ENCODE data around the gene TMEM108. TPM values are rescaled to one million over a fixed set of nuclear protein-coding genes. Genes with fewer than 3 reads are reported as not detected.

The TMEM108 gene
- total RNA-seq, 4 donors from 2014 or later = 0.21 to 1.5 TPM; not detected in 2

DNA sequence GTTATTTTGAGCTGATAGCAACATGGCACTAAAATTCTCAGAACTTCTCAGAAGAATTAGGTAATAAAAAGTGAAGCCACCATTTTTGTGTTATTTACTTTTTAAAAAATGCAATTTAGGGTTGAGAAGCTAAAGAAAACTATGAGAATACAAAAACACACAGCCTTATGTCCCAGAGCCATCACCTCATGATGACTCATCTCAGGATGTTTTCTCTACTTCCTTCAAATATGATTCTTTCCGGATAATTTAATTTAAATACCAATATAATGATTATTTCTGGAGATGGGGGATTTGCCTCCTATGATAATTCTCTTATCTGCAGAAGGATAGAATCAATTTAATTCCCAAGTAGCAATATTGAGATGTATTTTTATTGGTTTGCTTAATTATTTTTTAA is 256.1 kb downstream of the TMEM108 start:
- H3K4me3 ChIP-seq = no peak overlapping the region
- H3K27me3 ChIP-seq = no peaks in the 10 kb centered on the region
- H3K36me3 ChIP-seq = no peaks in the 10 kb centered on the region
- TF ChIP-seq, protein P1, sequence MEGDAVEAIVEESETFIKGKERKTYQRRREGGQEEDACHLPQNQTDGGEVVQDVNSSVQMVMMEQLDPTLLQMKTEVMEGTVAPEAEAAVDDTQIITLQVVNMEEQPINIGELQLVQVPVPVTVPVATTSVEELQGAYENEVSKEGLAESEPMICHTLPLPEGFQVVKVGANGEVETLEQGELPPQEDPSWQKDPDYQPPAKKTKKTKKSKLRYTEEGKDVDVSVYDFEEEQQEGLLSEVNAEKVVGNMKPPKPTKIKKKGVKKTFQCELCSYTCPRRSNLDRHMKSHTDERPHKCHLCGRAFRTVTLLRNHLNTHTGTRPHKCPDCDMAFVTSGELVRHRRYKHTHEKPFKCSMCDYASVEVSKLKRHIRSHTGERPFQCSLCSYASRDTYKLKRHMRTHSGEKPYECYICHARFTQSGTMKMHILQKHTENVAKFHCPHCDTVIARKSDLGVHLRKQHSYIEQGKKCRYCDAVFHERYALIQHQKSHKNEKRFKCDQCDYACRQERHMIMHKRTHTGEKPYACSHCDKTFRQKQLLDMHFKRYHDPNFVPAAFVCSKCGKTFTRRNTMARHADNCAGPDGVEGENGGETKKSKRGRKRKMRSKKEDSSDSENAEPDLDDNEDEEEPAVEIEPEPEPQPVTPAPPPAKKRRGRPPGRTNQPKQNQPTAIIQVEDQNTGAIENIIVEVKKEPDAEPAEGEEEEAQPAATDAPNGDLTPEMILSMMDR (IDR thresholded peaks at IDR 0.05) = no peak
- TF ChIP-seq EP300 (IDR thresholded peaks at IDR 0.05) (no peak), POLR2A (IDR thresholded peaks at IDR 0.05) (no peak)
- 58 to 67% methylated on average over 1 of the region's 1 CpG for WGBS, 2 donors
- no peaks in the 10 kb centered on the region for H3K4me1 ChIP-seq
- H3K27ac ChIP-seq = no peak overlapping the region
- DNase-seq (ENCODE audit: low spot score in 2 of 2) = no peak
- no peaks in the 10 kb centered on the region for H3K9me3 ChIP-seq

DNA sequence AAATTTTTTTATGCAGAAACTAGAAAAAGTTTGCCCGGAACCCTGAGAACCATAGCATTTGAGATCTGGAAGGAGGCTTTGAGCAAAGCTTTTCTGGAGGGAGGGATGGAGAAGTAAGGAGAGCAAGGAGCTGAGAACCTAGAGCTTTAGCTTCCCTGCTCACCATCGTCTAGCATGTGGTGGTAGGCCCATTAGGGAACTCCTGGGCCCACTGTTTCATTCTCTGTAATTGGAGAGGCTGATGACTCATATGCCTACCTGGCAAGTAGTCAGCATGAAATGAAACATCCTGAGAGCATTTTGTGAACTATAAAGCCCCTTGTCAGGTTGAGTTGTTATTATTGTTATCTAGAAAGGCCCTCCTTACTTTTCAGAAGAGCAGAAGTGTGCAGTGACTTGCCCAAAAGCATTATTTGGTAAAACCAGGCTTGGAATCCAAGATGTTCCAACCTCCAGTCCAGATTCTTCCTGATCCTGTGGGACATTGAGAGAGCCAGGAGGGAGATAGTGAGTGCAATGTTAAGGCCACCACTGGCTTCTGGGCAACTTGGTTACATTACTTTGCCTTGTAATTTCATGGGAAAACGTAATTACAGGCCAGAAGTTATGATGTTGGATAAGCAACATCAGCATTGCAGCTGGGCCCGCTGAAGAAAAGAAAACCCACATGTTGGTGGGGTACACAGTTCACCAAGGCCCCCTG is 257.2 kb downstream of the TMEM108 start:
- 58 to 82% methylated on average over 4 of the region's 4 CpGs for WGBS, 2 donors
- Histone ChIP-seq H3K4me3 (no peak overlapping the region), H3K27ac (no peak overlapping the region)

DNA sequence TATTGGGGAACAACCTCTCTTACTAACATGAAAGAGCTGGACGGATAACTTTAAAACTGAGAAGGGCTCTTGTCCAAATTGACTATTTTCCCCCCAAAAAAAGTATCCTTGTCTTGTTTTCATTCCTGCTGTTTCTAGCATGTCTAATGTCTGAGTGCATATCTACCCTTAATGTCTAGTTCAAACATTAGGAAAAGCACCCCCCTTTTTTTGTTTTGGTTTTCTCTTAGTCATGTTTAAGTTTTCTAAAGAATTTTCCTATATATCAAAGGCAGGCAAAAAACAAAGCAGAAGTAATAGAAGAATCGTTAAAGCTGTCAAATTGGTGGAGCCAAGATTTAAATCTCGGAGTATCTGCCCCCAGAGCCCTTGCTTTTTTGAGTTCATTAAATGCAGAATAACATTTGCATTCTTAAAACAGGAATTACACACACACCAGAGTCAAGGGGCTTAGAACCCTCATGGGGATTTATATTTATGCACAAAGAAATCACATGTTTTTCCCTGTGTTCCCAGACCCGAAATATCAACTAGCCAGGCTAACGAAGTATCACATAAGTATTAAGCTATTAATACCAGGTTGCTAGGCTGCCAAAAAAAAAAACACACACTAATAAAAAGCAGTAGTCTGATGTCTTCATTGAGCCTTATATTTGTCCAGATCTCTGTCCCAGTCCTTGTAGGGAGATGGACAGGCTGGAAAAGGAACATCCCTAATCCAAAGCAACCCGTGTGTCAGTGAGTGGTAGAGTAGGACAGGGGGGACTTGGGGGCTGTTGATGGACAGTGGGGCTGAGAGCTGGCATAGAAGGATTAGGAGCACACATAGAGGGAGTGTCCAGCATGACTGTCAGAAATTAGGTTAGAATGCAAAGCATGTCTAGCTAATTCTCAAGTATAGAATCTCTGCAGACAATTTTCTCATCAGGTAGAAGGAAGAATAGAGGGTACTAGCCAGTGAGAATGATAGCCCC is 258.0 kb downstream of the TMEM108 start:
- Histone ChIP-seq H3K27me3 (no peaks in the 10 kb centered on the region), H3K4me1 (no peaks in the 10 kb centered on the region), H3K9me3 (no peaks in the 10 kb centered on the region), H3K27ac (no peak overlapping the region), H3K36me3 (no peaks in the 10 kb centered on the region), H3K4me3 (no peak overlapping the region)
- DNase-seq (ENCODE audit: low spot score in 2 of 2) = no peak
- TF ChIP-seq EP300 (IDR thresholded peaks at IDR 0.05) (no peak), POLR2A (IDR thresholded peaks at IDR 0.05) (no peak)
- TF ChIP-seq, protein P1 (IDR thresholded peaks at IDR 0.05) = no peak
- WGBS, 2 donors = 60 to 68% methylated on average over 6 of the region's 6 CpGs

More for the DNA sequence above, 257.2 kb downstream of the TMEM108 start:
- Histone ChIP-seq H3K9me3 (no peaks in the 10 kb centered on the region), H3K36me3 (no peaks in the 10 kb centered on the region), H3K27me3 (no peaks in the 10 kb centered on the region), H3K4me1 (no peaks in the 10 kb centered on the region)
- no peak for DNase-seq (ENCODE audit: low spot score in 2 of 2)
- TF ChIP-seq, protein P1 (IDR thresholded peaks at IDR 0.05) = no peak
- TF ChIP-seq EP300 (IDR thresholded peaks at IDR 0.05) = no peak
- TF ChIP-seq POLR2A (IDR thresholded peaks at IDR 0.05) = no peak

DNA sequence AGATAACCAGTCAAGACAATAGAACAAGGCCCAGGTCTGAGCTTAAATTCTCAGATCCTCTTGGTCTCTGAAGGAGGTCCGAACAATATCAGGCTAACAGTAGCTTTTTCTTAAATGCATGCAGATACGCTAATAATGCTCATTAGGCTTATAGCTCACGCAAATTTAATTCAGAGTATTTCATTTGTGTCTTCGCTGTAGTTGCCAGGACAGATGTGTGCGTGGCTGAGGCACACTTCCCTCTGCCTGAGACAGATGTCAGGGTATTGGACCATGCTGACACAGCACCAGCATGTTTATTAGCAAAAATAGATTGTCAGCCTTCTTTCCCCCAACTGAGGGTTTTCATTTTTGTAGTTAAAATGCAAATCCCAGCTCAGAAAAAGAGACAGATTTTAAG is 258.8 kb downstream of the TMEM108 start:
- Histone ChIP-seq H3K36me3 (no peaks in the 10 kb centered on the region), H3K4me3 (no peak overlapping the region), H3K4me1 (no peaks in the 10 kb centered on the region), H3K9me3 (no peaks in the 10 kb centered on the region), H3K27me3 (no peaks in the 10 kb centered on the region), H3K27ac (no peak overlapping the region)
- no peak for TF ChIP-seq EP300 (IDR thresholded peaks at IDR 0.05)
- TF ChIP-seq POLR2A (IDR thresholded peaks at IDR 0.05) = no peak
- TF ChIP-seq, protein P1 (IDR thresholded peaks at IDR 0.05) = no peak
- no peak for DNase-seq (ENCODE audit: low spot score in 2 of 2)
- 86 to 98% methylated on average over 5 of the region's 5 CpGs for WGBS, 2 donors

DNA sequence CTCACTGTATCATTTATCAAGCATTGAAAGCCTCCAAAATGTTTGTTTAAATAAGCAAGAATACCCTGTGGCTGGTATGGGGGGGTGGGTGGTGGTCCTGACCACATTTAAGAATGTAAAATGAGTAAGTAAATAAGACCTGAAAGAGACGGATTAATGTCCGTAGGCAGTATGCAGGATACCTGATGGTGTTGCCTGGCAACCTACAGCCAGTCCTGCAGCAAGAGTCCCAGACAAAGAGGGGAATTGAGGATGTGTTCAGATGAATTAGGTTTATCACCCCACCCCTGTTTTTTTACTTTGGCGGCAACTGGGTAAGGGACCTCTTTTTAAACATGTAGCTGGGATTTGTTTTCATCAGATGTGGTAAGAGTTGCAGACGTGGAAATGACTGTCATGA is 261.9 kb downstream of the TMEM108 start:
- no peak overlapping the region for H3K27ac ChIP-seq
- no peaks in the 10 kb centered on the region for H3K4me1 ChIP-seq
- no peak for DNase-seq (ENCODE audit: low spot score in 2 of 2)
- H3K36me3 ChIP-seq = no peaks in the 10 kb centered on the region
- 46 to 56% methylated on average over 4 of the region's 4 CpGs for WGBS, 2 donors
- TF ChIP-seq POLR2A (IDR thresholded peaks at IDR 0.05) (no peak), EP300 (IDR thresholded peaks at IDR 0.05) (no peak)
- TF ChIP-seq, protein P1 (IDR thresholded peaks at IDR 0.05) = no peak
- no peak overlapping the region for H3K4me3 ChIP-seq
- H3K27me3 ChIP-seq = no peaks in the 10 kb centered on the region
- H3K9me3 ChIP-seq = no peaks in the 10 kb centered on the region
